ENCODE measurements around the gene PATJ.

GRCh38 chr1:61895175-61895574, 152.9 kb downstream of the PATJ start:
- TF ChIP-seq, protein P1, sequence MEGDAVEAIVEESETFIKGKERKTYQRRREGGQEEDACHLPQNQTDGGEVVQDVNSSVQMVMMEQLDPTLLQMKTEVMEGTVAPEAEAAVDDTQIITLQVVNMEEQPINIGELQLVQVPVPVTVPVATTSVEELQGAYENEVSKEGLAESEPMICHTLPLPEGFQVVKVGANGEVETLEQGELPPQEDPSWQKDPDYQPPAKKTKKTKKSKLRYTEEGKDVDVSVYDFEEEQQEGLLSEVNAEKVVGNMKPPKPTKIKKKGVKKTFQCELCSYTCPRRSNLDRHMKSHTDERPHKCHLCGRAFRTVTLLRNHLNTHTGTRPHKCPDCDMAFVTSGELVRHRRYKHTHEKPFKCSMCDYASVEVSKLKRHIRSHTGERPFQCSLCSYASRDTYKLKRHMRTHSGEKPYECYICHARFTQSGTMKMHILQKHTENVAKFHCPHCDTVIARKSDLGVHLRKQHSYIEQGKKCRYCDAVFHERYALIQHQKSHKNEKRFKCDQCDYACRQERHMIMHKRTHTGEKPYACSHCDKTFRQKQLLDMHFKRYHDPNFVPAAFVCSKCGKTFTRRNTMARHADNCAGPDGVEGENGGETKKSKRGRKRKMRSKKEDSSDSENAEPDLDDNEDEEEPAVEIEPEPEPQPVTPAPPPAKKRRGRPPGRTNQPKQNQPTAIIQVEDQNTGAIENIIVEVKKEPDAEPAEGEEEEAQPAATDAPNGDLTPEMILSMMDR (IDR thresholded peaks at IDR 0.05): no peak
- no peak for TF ChIP-seq POLR2A (IDR thresholded peaks at IDR 0.05)

Measured in testis (tissue), 2 donors.